ENCODE results near the gene DALRD3. TPM values are rescaled to one million over a fixed set of nuclear protein-coding genes. Genes with fewer than 3 reads are reported as not detected.

The DALRD3 gene
- total RNA-seq, 1 donor from 2014 or later: 32.9 TPM

DNA sequence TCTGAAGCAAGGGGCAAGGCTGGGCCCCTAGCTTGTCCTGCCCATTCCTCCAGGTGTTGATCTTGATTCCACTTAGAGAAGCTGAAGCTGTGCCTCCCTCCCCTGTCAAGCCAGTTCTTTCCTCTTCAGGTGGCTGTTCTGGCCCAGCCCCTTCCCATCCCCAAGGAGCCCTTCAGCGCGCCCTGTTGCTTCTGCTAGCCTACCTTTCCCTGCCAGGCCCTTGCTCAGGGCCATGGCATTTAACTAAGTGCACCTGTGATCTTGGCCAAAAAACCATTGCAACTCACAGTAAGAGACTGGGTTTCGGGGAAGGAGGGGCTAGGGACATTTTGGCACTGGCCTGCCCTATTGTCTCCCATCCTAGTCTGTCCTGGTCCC is 13.1 kb downstream of the DALRD3 start:
- Mint-ChIP-seq H3K27ac (no peak overlapping the region), H3K36me3 (peaks cover 7% of the 10 kb centered on the region), H3K4me1 (peaks cover 16% of the 10 kb centered on the region), H3K4me3 (peak overlapping the region; percentile 46), H3K27me3 (ENCODE audit: insufficient read depth, low read depth) (peaks cover 10% of the 10 kb centered on the region), H3K9me3 (peaks cover 3% of the 10 kb centered on the region)
- Histone ChIP-seq H4K20me1 (ENCODE audit: low read depth) (peaks cover 25% of the 10 kb centered on the region), H3F3A (ENCODE audit: low read depth) (peaks cover 9% of the 10 kb centered on the region), H3K27ac (no peak overlapping the region), H3K9ac (no peak overlapping the region), H3K4me2 (no peak overlapping the region), H3K4me3 (no peak overlapping the region), H2AFZ (replicated peaks) (no peak overlapping the region), H3K9me3 (ENCODE audit: low read depth) (no peaks in the 10 kb centered on the region), H3K27me3 (no peaks in the 10 kb centered on the region), H3K36me3 (no peaks in the 10 kb centered on the region), H3K4me1 (peaks cover 15% of the 10 kb centered on the region), H3K79me2 (ENCODE audit: low read depth) (peaks cover 31% of the 10 kb centered on the region)
- no peak for DNase-seq (ENCODE audit: low spot score)
- TF ChIP-seq EZH2phosphoT487 (IDR thresholded peaks at IDR 0.05): no peak
- TF ChIP-seq, protein P1, sequence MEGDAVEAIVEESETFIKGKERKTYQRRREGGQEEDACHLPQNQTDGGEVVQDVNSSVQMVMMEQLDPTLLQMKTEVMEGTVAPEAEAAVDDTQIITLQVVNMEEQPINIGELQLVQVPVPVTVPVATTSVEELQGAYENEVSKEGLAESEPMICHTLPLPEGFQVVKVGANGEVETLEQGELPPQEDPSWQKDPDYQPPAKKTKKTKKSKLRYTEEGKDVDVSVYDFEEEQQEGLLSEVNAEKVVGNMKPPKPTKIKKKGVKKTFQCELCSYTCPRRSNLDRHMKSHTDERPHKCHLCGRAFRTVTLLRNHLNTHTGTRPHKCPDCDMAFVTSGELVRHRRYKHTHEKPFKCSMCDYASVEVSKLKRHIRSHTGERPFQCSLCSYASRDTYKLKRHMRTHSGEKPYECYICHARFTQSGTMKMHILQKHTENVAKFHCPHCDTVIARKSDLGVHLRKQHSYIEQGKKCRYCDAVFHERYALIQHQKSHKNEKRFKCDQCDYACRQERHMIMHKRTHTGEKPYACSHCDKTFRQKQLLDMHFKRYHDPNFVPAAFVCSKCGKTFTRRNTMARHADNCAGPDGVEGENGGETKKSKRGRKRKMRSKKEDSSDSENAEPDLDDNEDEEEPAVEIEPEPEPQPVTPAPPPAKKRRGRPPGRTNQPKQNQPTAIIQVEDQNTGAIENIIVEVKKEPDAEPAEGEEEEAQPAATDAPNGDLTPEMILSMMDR (IDR thresholded peaks at IDR 0.05): no peak
- no peak for TF ChIP-seq EZH2 (IDR thresholded peaks at IDR 0.05)

DNA sequence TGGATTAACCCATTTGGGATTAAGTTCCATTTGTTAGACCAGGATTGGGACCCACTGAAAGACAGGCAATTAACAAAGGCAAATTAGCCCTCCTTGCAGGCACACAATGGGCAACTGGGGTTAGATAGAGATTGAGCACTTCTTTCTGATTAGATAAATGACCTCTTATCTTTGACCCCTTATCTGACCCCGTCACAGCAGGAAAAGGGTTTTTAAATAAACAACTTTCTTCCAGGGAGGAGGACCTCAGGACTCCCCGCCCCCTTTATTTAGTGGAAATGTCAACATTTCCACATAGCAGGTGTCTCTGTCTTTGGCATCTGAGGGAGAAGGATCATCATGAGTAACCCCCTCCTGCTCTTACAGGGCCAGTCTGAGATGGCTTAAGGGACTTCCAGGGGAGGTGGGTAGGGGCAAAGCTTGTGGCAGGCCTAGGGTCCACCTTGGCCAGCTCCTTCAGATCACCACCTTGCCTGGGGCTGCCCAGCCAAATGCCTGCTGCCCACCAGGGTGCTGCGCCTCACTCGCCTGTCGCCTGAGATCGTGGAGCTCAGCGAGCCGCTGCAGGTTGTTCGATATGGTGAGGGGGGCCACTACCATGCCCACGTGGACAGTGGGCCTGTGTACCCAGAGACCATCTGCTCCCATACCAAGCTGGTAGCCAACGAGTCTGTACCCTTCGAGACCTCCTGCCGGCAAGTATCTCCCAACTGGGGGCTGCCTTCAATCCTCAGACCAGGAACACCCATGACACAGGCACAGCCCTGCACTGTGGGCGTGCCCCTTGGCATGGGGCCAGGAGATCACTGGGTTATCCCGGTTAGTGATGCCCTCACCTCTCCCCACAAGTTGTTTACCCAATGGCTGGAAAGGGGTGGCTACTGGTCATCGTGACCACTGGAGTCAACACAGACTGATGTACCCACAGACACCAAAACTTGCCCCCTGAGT is 13.8 kb downstream of the DALRD3 start:
- Histone ChIP-seq H3K27me3 (no peaks in the 10 kb centered on the region), H3K36me3 (no peaks in the 10 kb centered on the region), H3K79me2 (ENCODE audit: low read depth) (peaks cover 24% of the 10 kb centered on the region), H3K9ac (no peak overlapping the region), H3K4me3 (no peak overlapping the region), H3K27ac (no peak overlapping the region), H3F3A (ENCODE audit: low read depth) (peaks cover 9% of the 10 kb centered on the region), H4K20me1 (ENCODE audit: low read depth) (peaks cover 20% of the 10 kb centered on the region), H3K4me2 (no peak overlapping the region), H3K4me1 (peaks cover 22% of the 10 kb centered on the region), H2AFZ (replicated peaks) (no peak overlapping the region), H3K9me3 (ENCODE audit: low read depth) (no peaks in the 10 kb centered on the region)
- peaks cover 21% of the 10 kb centered on the region for H3K4me1 Mint-ChIP-seq
- H3K9me3 Mint-ChIP-seq: peaks cover 3% of the 10 kb centered on the region
- no peak overlapping the region for H3K27ac Mint-ChIP-seq
- TF ChIP-seq EZH2 (IDR thresholded peaks at IDR 0.05): no peak
- TF ChIP-seq, protein P1 (IDR thresholded peaks at IDR 0.05): no peak
- no peak for TF ChIP-seq EZH2phosphoT487 (IDR thresholded peaks at IDR 0.05)
- peaks cover 10% of the 10 kb centered on the region for H3K27me3 Mint-ChIP-seq (ENCODE audit: insufficient read depth, low read depth)
- H3K4me3 Mint-ChIP-seq: no peak overlapping the region
- peaks cover 7% of the 10 kb centered on the region for H3K36me3 Mint-ChIP-seq
- DNase-seq (ENCODE audit: low spot score): no peak

DNA sequence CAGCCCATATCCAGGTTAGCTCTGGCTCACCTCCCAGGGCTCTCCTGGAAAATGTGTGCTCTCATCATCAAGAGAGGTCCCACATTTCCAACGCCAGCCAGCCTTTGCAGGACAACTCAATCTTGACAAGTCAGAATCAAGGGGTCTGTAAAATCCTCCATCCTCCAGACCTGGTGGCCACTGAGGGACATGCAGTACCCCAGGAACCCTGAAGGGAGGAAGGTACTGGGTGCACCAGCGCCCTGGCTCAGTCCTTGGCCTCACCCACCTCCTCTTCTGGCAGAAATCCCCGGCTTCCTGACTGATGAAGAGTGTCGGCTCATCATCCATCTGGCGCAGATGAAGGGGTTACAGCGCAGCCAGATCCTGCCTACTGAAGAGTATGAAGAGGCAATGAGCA is 17.2 kb downstream of the DALRD3 start:
- no peaks in the 10 kb centered on the region for H3K9me3 ChIP-seq (ENCODE audit: low read depth)
- Mint-ChIP-seq H3K4me1 (peaks cover 23% of the 10 kb centered on the region), H3K9me3 (no peaks in the 10 kb centered on the region), H3K36me3 (peaks cover 2% of the 10 kb centered on the region), H3K27me3 (ENCODE audit: insufficient read depth, low read depth) (peaks cover 10% of the 10 kb centered on the region), H3K27ac (no peak overlapping the region), H3K4me3 (no peak overlapping the region)
- H2AFZ ChIP-seq (replicated peaks): no peak overlapping the region
- TF ChIP-seq EZH2phosphoT487 (IDR thresholded peaks at IDR 0.05): no peak
- no peak for TF ChIP-seq EZH2 (IDR thresholded peaks at IDR 0.05)
- TF ChIP-seq, protein P1 (IDR thresholded peaks at IDR 0.05): no peak
- peaks cover 26% of the 10 kb centered on the region for H3K4me1 ChIP-seq
- H4K20me1 ChIP-seq (ENCODE audit: low read depth): peaks cover 26% of the 10 kb centered on the region
- H3K4me3 ChIP-seq: no peak overlapping the region
- DNase-seq (ENCODE audit: low spot score): no peak
- no peak overlapping the region for H3K9ac ChIP-seq
- H3K4me2 ChIP-seq: no peak overlapping the region
- H3K79me2 ChIP-seq (ENCODE audit: low read depth): no peaks in the 10 kb centered on the region
- peaks cover 12% of the 10 kb centered on the region for H3F3A ChIP-seq (ENCODE audit: low read depth)
- H3K27me3 ChIP-seq: no peaks in the 10 kb centered on the region
- no peaks in the 10 kb centered on the region for H3K36me3 ChIP-seq
- H3K27ac ChIP-seq: no peak overlapping the region
